Inferior parietal cortex (tissue), 1 donor: Measurements from ENCODE around the gene UBA6.
"Not testable (repeated sequence)": the region's sequence is repeated elsewhere in the genome, so short reads cannot be mapped to it uniquely, and the experiment has no call there.

Experiments
- DNase-seq: peaks from one replicate; pipeline ENCODE4 v3.0.0-alpha.2; 2016; ENCODE audit errors: extremely low spot score

The UBA6 gene

DNA sequence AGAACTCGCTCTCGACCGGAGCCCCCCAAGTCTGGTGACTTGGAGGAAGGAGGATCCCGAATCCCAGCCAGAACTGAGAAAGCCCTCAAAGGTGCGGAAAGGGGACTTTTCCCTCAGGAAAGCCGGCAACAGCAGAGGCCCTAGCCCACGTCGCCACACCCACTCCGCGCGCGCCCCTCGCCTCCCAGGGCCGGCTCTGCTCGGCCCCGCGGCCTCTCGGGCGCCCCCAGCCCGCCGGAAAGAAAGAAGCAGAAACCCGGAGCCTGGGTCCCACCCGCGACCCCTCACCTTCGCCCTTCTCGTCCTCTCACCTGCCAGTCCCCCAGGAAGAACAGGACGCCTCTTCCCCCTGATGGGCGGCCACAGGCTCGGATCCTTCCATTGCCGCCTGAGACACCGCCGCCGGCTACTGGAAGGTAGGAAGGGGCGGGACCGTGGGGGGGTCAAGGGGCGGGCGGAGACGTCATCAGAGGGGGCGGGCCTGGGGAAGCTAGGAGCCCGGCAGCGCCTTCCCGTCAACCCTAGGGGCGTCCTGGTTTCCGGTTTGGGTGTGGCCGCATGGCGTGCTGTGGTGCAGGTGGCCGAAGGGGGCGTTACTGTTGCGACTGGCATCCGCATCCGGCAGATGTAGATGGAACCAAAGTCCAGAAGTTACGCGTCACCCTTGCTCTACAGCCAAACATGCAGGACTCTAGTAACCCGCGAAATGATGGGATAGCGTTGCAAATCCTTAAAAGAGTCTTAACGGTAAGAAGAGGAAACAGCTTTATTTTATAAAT, at the start of gene UBA6:
Gene UBA6, minus strand, starts transcription at position 418 of the 779 bp plus-strand sequence. Its CDS starts 36 bp downstream, at position 382.
- DNase-seq = peak; percentile 92

DNA sequence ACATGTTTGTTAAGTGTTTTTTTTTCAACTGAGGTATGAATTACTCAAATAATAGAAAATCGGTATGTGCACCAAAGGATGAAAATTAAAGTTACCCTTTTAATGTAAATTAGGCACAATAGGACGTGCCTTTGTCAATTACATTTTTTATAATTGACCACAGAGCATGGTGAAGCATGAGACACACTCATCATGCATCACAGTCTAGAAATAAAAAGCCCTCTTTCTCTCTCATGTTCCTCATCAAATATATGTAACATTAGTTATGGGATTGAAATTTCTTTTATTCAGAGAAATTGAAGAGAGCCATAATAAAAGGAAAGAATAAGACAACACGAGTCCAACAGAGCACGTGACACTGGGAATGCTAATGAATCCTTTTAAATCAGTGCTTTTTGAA, 49.7 kb upstream of the UBA6 start:
- DNase-seq = no peak

- no peak for DNase-seq
These were observed 48.3 kb upstream of the UBA6 start for GRCh38 chr4:67749286-67749685.

- DNase-seq = peak; percentile 79
These were observed 46.0 kb upstream of the UBA6 start for GRCh38 chr4:67746797-67747495.

GRCh38 chr4:67744561-67745283, 43.8 kb upstream of the UBA6 start:
- no peak for DNase-seq

DNA sequence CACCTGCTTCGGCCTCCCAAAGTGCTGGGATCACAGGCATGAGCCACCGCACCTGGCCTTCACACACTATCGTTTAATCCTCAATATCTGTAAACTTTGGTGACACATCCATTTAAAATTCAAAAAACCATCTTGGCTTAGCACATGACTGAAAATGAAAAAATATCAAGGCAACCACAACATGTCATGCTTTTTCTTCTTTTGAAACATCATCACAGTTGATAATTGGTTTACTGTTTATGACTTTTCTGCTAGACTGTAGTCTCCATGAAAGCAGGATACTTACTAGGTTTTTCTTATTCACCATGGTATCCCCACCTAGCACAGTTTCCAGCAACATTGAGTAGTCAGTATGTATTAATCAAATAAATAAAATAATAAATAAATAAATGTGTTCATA, 42.2 kb upstream of the UBA6 start:
- DNase-seq = no peak

DNA sequence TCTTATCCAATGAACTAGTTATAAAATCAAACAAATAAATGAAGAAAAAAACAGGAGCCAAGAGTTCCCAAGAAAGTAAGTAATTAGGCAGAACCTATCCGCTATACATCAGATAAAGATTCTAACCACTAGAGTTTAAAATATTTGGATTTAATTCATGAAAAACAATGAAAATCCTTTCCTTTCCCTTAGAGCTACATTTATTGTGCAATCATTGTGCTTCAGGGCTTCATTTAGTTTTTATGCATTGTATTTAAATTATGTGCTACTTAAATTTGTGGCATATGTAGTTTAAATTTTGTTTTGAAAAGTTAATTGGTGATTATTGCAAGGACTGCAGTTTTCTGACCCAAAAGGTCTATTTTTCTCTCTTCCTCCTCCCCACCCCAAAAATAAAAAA, 35.3 kb upstream of the UBA6 start:
- no peak for DNase-seq

DNA sequence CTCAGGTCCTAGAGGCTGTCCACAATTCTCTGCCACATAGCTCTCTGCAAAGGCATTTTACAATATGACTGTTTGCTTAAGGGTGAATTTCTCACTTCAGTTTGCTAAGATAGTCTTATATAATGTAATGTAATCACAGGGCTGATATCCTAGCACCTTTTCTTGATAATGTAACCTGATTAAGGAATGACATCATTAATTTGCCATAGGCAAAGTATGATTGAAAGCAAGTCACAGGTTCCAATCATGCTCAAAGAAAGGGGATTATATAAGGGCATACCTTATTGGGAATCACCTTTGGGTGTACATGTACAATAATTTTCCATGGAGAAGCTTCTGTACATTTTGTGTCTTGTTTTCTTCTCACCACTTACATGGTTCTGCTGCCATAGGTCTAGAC, 34.4 kb upstream of the UBA6 start:
- no peak for DNase-seq

DNA sequence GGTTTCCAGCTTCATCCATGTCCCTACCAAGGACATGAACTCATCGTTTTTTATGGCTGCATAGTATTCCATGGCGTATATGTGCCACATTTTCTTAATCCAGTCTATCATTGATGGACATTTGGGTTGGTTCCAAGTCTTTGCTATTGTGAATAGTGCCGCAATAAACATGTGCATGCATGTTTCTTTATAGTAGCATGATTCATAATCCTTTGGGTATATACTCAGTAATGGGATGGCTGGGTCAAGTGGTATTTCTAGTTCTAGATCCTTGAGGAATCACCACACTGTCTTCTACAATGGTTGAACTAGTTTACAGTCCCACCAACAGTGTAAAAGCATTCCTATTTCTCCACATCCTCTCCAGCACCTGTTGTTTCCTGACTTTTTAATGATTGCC, 29.6 kb upstream of the UBA6 start:
- not testable (repeated sequence) for DNase-seq

DNA sequence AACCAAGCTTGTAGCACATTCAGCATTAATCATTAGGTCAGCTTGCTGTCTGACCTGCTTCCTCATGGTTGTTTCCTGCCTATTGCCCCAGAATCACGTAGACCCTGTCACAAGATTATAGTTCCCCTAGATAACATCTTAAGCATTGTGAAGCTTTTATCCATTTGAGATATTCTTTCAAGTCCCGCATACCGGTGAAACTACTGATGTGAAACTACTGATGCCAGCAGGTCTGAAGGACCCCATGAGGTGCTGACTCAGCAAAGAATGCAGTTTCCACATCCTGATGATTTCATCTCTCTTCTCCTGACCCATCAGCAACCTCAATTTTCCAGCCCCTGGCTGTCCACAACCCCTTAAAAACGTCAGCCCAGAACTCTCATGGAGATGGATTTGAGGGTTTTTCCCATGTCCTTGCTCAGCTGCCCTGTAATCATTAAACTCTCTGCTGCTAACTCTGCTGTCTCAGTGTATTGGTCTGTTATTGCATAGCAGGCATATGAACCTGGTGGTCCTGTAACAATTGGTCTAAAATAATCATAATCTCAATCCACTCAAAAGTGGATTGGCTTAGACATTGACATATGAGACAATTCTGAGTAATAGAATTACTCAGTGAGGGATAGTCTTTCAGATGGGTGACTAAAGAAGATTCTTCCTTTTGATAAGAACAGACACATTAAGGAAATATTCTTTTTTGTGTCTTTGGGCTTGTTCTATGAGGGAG, 26.3 kb upstream of the UBA6 start:
- no peak for DNase-seq

- no peak for DNase-seq
These were observed 25.0 kb upstream of the UBA6 start for GRCh38 chr4:67725981-67726380.

- DNase-seq = no peak
These were observed 24.2 kb upstream of the UBA6 start for GRCh38 chr4:67725132-67725531.

DNA sequence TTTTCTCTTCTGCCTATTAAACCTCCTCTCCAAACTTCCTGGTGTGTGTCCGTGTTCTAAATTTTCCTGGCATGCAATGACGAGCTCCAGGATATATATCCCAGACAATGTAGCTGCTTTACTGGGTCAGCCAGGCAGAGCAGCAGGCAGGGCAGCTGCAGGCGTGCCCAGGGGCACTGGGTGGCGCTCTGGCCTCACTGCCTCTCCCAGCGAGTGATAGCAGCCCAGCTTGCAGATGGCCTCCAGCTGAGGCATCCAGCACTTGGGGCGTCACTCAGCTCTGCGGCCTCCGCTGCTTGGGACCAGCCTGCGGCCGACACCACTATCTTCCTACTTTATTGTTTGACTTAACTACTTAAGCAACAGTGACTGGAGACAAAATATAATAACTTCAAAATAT, 23.0 kb upstream of the UBA6 start:
- no peak for DNase-seq

DNA sequence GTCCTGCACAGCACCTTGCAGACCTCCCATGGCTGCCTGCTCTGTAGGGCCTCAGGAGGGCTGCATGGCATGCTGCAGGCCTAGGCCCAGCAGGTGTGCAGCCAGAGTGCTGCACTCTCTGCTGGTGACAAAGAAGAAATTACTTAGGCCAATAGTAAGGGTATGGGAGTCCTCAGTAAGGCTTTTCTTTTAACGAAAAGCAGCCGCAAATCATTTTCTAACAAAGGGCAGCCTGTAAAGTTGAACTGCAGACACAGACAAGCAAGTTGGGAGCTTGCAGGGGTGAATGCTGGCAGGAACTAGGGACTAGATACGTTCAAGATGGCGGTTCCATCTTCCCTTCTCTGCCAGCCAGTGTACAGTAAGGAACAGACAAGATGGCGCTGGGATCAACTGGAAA, 22.4 kb upstream of the UBA6 start:
- DNase-seq = no peak

DNA sequence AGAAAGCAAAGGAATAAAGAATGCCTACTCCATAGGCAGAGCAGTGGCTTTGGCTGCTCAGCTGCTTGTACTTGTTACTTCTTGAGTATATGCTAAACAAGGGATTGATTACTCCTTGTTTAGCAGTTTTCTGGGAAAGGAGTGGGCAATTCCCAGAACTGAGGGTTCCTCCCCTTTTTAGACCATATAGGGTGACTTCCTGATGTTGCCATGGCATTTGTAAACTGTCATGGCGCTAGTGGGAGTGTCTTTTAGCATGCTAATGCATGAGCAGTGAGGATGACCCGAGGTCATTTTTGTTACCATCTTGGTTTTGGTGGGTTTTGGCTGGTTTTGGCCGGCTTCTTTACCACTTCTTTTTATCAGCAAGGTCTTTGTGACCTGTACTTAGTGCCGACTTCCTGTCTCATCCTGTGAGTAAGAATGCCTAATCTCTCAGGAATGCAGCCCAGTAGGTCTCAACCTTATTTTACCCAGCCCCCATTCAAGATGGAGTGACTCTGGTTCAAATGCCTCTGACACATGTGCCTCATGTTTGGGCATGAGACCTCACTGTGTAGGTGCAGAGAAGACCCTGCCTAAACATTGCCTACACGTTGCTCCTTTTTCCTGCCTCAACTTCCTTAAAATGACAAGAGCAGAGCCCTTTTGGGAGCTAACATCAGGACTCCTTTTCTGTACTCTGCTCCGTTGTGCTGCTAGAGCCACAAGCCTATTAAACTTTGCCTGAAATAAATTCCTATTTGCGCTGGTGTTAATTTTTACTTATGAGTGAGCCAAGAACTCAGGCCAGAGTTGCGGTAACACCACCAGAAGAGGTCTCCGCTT, 21.0 kb upstream of the UBA6 start:
- DNase-seq = no peak

DNA sequence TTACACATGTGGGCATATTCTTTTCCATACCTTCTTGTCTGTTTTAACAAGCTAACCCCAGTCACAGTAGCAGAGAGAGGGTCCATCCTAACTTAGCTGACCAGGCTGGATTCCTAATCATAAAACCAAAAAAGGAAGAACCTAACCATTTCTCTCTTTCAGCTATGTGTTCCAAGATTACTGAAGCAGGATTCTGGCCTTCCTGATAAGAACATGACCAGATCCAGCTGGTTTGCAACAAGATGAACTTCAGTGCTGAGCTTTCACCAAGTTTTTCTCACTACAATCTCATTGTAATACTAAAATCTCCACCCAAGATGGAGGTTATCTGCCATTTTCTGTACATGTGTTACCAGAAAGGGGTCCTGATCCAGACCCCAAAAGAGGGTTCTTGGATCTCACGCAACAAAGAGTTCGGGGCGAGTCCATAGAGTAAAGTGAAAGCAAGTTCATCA, 20.4 kb upstream of the UBA6 start:
- no peak for DNase-seq

DNA sequence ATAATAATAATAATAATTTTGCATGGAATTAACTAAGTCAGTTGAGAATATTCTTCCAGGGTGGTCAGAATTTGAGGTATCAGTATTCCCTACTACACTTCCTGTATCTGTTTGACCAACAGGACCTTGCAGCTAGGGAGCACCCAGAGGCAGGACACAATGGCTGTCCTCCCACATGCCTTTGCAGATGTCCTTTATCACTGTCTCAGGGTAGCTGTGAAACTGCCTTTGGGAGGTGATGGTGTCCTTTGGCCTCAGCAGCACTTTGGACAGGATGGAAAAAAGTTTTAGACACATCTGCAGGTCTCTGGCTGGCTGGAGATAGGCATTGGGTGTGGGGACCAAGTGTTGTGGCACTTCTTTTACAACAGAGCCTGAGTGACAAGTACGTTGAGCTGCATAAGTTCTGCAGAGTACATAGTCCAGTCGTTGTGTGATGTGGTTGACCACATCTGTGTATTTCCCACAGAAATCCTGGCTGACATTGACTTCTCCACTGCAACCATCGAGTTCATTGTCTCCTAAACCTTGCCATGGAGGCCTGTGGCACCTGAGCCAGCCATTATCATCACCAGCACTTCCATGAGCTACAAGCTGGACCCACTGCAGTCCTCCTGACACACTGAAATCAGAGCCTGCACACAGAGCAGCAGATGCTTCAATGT, 19.1 kb upstream of the UBA6 start:
- DNase-seq = no peak

DNA sequence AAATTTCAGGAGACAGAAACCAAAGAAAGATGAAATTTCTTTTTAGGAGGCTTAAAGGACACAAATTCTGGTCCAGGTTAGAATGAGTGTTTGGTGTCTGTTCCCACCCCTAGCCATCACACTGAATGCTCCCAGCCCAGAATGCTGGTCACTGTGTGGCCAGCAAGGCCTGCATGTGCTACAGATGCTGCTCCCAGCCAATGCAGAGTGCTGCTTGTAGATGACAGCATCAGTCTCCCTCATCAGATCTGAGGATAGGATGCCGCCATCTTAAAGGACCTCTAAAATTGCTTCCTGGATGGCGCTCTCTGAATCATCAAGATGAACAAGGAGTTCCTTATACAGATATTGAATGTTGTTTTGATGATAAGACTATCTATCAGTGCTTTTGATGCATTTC, 17.9 kb upstream of the UBA6 start:
- DNase-seq = no peak

DNA sequence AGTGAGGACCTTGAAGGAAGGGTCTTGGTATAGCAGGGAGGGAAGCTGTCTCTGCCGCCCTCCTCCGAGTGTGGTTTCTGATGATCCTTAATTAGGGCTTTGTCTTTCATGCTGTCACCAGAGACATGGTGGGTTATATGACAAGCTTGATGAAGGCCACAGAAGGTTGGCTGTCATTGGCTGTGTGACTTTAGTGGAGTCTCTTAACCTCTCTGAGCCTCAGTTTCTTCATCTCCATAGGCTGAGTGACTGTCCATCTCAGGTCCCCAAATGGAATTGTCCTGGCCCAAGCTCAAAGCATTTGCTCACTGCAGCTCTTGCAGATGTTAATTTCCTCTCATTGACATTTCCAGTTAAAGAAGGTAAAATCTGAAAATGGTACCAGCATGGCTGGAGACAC, 16.6 kb upstream of the UBA6 start:
- DNase-seq = no peak

- no peak for DNase-seq
These were observed 14.0 kb upstream of the UBA6 start for GRCh38 chr4:67714955-67715354.

- DNase-seq = no peak
These were observed 13.3 kb upstream of the UBA6 start for GRCh38 chr4:67714248-67714583.
